ENCODE results near the gene KDM6A.
"Not testable (repeated sequence)": the region's sequence is repeated elsewhere in the genome, so short reads cannot be mapped to it uniquely, and the experiment has no call there.

KDM6A gene

GRCh38 chrX:44922980-44923379 is 50.0 kb downstream of the KDM6A start:
- no peak for DNase-seq (ENCODE audit: low read depth in 2 of 2)

- no peak for DNase-seq (ENCODE audit: low read depth in 2 of 2)
These were observed 54.4 kb downstream of the KDM6A start for GRCh38 chrX:44927398-44927797.

GRCh38 chrX:44931441-44931973 is 58.5 kb downstream of the KDM6A start:
- DNase-seq (ENCODE audit: low read depth in 2 of 2): no peak

- no peak for DNase-seq (ENCODE audit: low read depth in 2 of 2)
These were observed 62.2 kb downstream of the KDM6A start for GRCh38 chrX:44935172-44935571.

GRCh38 chrX:44935640-44936039 is 62.7 kb downstream of the KDM6A start:
- no peak for DNase-seq (ENCODE audit: low read depth in 2 of 2)

- no peak for DNase-seq (ENCODE audit: low read depth in 2 of 2)
These were observed 64.6 kb downstream of the KDM6A start for GRCh38 chrX:44937606-44938005.

- no peak for DNase-seq (ENCODE audit: low read depth in 2 of 2)
These were observed 65.1 kb downstream of the KDM6A start for GRCh38 chrX:44938111-44938510.

GRCh38 chrX:44940541-44940940 is 67.6 kb downstream of the KDM6A start:
- DNase-seq (ENCODE audit: low read depth in 2 of 2): not testable (repeated sequence)

GRCh38 chrX:44943007-44943406 is 70.0 kb downstream of the KDM6A start:
- no peak for DNase-seq (ENCODE audit: low read depth in 2 of 2)

GRCh38 chrX:44944894-44945293 is 71.9 kb downstream of the KDM6A start:
- DNase-seq (ENCODE audit: low read depth in 2 of 2): no peak

GRCh38 chrX:44945736-44946135 is 72.7 kb downstream of the KDM6A start:
- peak; percentile 0 to 9 for DNase-seq (ENCODE audit: low read depth in 2 of 2)

GRCh38 chrX:44946771-44947170 is 73.8 kb downstream of the KDM6A start:
- no peak for DNase-seq (ENCODE audit: low read depth in 2 of 2)

GRCh38 chrX:44947995-44948394 is 75.0 kb downstream of the KDM6A start:
- DNase-seq (ENCODE audit: low read depth in 2 of 2): no peak

- DNase-seq (ENCODE audit: low read depth in 2 of 2): no peak
These were observed 75.4 kb downstream of the KDM6A start for GRCh38 chrX:44948406-44948805.

GRCh38 chrX:44949125-44949524 is 76.1 kb downstream of the KDM6A start:
- DNase-seq (ENCODE audit: low read depth in 2 of 2): no peak

- not testable (repeated sequence) for DNase-seq (ENCODE audit: low read depth in 2 of 2)
These were observed 77.7 kb downstream of the KDM6A start for GRCh38 chrX:44950471-44951366.

GRCh38 chrX:44951572-44952067 is 78.6 kb downstream of the KDM6A start:
- DNase-seq (ENCODE audit: low read depth in 2 of 2): no peak

GRCh38 chrX:44952329-44953027 is 79.5 kb downstream of the KDM6A start:
- no peak for DNase-seq (ENCODE audit: low read depth in 2 of 2)

GRCh38 chrX:44953734-44954502 is 80.9 kb downstream of the KDM6A start:
- no peak for DNase-seq (ENCODE audit: low read depth in 2 of 2)

GRCh38 chrX:44954562-44954961 is 81.6 kb downstream of the KDM6A start:
- no peak for DNase-seq (ENCODE audit: low read depth in 2 of 2)

GRCh38 chrX:44957848-44958247 is 84.9 kb downstream of the KDM6A start:
- DNase-seq (ENCODE audit: low read depth in 2 of 2): no peak

- DNase-seq (ENCODE audit: low read depth in 2 of 2): no peak
These were observed 85.5 kb downstream of the KDM6A start for GRCh38 chrX:44958480-44958879.

Measured in stimulated activated CD4-positive, alpha-beta T cell treated with anti-CD3 and anti-CD28 coated beads, Interleukin-15, amount 100 ng/mL, for 48 hours (primary cell).